ENCODE measurements around the gene GRAMD1B. TPM values are rescaled to one million over a fixed set of nuclear protein-coding genes. Genes with fewer than 3 reads are reported as not detected.

The GRAMD1B gene
- polyA plus RNA-seq, 2 of the 4 experiments (the other 2 are of a cell fraction), result 55.5 to 108 TPM

DNA sequence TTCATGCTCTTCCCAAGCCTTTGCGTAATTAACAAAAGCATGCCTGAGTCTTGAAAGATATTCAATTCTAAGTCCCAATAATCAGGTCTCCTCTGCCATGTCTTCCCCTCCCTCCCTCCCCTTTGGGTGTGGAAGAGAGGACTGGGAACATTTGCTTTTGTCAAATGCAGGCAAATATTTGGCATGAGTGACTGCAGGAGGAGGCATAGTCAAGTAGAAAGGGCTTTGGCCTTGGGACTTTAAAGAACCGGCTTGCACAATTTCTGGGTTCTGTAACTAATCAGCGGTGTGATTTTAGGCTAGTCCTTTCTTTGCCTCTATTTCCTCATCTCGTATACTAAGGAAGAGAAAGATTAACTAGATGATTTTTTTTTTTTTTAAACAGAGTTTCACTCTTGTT is 164.9 kb downstream of the GRAMD1B start:
- ChIA-PET CTCF (interaction anchor here (1.2 to 4.9 kb wide), 2 partner anchors 12 to 13 kb away, joined by 3 to 29 read pairs; no protein-coding TSS in a partner anchor), POLR2A (no interaction called here)
- ATAC-seq (no peak), DNase-seq (ENCODE audit: low read depth in 1 of 2, low spot score in 1 of 2) (no peak), FAIRE-seq (no peak)
- 90% methylated on average over 4 of the region's 4 CpGs for WGBS (ENCODE audit: missing lambda C conversion rate)
- Histone ChIP-seq H3K4me2 (peak overlapping the region; percentile 93), H3K4me3 (no peak overlapping the region), H3K9me3 (no peaks in the 10 kb centered on the region), H3K4me1 (peaks cover 41% of the 10 kb centered on the region), H3K27ac (peak overlapping the region in 1 of 2 experiments; percentile 97; a peak in 4 of 6 replicates)
- TF ChIP-seq, protein P1, sequence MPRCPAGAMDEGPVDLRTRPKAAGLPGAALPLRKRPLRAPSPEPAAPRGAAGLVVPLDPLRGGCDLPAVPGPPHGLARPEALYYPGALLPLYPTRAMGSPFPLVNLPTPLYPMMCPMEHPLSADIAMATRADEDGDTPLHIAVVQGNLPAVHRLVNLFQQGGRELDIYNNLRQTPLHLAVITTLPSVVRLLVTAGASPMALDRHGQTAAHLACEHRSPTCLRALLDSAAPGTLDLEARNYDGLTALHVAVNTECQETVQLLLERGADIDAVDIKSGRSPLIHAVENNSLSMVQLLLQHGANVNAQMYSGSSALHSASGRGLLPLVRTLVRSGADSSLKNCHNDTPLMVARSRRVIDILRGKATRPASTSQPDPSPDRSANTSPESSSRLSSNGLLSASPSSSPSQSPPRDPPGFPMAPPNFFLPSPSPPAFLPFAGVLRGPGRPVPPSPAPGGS (IDR thresholded peaks at IDR 0.05), result no peak
- TF ChIP-seq JUN (IDR thresholded peaks at IDR 0.05), result no peak
- TF ChIP-seq, protein P2, sequence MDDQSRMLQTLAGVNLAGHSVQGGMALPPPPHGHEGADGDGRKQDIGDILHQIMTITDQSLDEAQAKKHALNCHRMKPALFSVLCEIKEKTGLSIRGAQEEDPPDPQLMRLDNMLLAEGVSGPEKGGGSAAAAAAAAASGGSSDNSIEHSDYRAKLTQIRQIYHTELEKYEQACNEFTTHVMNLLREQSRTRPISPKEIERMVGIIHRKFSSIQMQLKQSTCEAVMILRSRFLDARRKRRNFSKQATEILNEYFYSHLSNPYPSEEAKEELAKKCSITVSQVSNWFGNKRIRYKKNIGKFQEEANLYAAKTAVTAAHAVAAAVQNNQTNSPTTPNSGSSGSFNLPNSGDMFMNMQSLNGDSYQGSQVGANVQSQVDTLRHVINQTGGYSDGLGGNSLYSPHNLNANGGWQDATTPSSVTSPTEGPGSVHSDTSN (IDR thresholded peaks at IDR 0.05), result no peak
- no peak for TF ChIP-seq JUNB (IDR thresholded peaks at IDR 0.05)
- no peak for TF ChIP-seq SMC3 (IDR thresholded peaks at IDR 0.05)
- no peak for TF ChIP-seq NR3C1 (IDR thresholded peaks at IDR 0.05)

DNA sequence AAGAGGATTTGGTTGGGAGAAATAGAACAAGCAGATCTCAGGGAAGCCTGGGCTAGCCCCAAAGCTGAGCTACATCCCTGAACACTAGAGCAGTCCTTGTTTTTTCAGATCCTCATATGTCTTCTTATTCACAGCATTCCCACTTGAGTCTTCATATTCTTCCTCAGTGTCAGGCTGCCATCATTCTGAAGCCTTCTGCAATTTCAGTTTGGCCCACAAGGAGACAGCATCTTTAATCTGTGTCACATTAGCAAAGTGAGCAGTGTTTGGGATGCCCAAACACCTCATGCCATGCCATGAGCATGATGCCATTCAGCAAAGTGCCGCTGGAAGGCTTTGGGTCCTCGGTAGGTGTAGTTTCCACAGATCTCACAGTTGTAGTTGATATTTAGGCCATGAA is 167.8 kb downstream of the GRAMD1B start:
- no peak for DNase-seq (ENCODE audit: low read depth in 1 of 2, low spot score in 1 of 2)
- Histone ChIP-seq H3K27ac (no peak overlapping the region), H3K9me3 (no peaks in the 10 kb centered on the region), H3K4me2 (no peak overlapping the region), H3K4me1 (peaks cover 36% of the 10 kb centered on the region), H3K4me3 (no peak overlapping the region)
- ChIA-PET CTCF (interaction anchor here (1.2 to 4.9 kb wide), 5 partner anchors 16 to 110 kb away, joined by 3 to 29 read pairs (median 5); no protein-coding TSS in a partner anchor), POLR2A (no interaction called here)
- TF ChIP-seq, protein P3, sequence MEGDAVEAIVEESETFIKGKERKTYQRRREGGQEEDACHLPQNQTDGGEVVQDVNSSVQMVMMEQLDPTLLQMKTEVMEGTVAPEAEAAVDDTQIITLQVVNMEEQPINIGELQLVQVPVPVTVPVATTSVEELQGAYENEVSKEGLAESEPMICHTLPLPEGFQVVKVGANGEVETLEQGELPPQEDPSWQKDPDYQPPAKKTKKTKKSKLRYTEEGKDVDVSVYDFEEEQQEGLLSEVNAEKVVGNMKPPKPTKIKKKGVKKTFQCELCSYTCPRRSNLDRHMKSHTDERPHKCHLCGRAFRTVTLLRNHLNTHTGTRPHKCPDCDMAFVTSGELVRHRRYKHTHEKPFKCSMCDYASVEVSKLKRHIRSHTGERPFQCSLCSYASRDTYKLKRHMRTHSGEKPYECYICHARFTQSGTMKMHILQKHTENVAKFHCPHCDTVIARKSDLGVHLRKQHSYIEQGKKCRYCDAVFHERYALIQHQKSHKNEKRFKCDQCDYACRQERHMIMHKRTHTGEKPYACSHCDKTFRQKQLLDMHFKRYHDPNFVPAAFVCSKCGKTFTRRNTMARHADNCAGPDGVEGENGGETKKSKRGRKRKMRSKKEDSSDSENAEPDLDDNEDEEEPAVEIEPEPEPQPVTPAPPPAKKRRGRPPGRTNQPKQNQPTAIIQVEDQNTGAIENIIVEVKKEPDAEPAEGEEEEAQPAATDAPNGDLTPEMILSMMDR (IDR thresholded peaks at IDR 0.05), result no peak
- TF ChIP-seq KDM5A (IDR thresholded peaks at IDR 0.05) (no peak), CBX8 (IDR thresholded peaks at IDR 0.05) (no peak), MAFK (IDR thresholded peaks at IDR 0.05; ENCODE audit: partially characterized antibody) (no peak), MYC (IDR thresholded peaks at IDR 0.05; ENCODE audit: borderline replicate concordance, low read length) (no peak), FOSB (CRISPR knock-in tag; IDR thresholded peaks at IDR 0.05) (no peak), KDM1A (IDR thresholded peaks at IDR 0.05; ENCODE audit: low read depth) (no peak), POLR2A (IDR thresholded peaks at IDR 0.05; ENCODE audit: low read length) (no peak), HDAC2 (IDR thresholded peaks at IDR 0.05) (no peak), HOXB13 (CRISPR knock-in tag; IDR thresholded peaks at IDR 0.05; ENCODE audit: low read depth) (no peak), BHLHE40 (IDR thresholded peaks at IDR 0.05; ENCODE audit: low read depth, low read length) (no peak), TP53 (CRISPR knock-in tag; IDR thresholded peaks at IDR 0.05) (no peak), ZNF302 (CRISPR knock-in tag; IDR thresholded peaks at IDR 0.05) (no peak), HEYL (CRISPR knock-in tag; IDR thresholded peaks at IDR 0.05) (no peak)
- TF ChIP-seq, protein P4, sequence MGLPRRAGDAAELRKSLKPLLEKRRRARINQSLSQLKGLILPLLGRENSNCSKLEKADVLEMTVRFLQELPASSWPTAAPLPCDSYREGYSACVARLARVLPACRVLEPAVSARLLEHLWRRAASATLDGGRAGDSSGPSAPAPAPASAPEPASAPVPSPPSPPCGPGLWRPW (IDR thresholded peaks at IDR 0.05), result no peak
- TF ChIP-seq, protein P5, sequence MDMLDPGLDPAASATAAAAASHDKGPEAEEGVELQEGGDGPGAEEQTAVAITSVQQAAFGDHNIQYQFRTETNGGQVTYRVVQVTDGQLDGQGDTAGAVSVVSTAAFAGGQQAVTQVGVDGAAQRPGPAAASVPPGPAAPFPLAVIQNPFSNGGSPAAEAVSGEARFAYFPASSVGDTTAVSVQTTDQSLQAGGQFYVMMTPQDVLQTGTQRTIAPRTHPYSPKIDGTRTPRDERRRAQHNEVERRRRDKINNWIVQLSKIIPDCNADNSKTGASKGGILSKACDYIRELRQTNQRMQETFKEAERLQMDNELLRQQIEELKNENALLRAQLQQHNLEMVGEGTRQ (IDR thresholded peaks at IDR 0.05), result no peak
- FAIRE-seq, result no peak
- peak in 1 of 2 experiments; percentile 56; a peak in 3 of 6 replicates for ATAC-seq
- 93% methylated on average over 2 of the region's 2 CpGs for WGBS (ENCODE audit: missing lambda C conversion rate)
